GM18873 (cell line): Measurements from ENCODE around the gene RAB3B.
"Not testable (repeated sequence)": the region's sequence is repeated elsewhere in the genome, so short reads cannot be mapped to it uniquely, and the experiment has no call there.

ENCODE experiments used
- ATAC-seq: cut with Tn5 transposase; IDR thresholded peaks from one replicate; pipeline ENCODE4 v1.9.1; 2021; ENCODE audit warnings: mild to moderate bottlenecking, moderate library complexity, moderate number of reproducible peaks; ENCODE audit not compliant: unreplicated experiment, low FRiP score

Gene RAB3B

GRCh38 chr1:51990478-51990965 lies at the start of gene RAB3B:
Gene RAB3B (minus strand): TSS chr1:51990700. CDS start chr1:51977117, 13,583 bp downstream.
- ATAC-seq: no peak

- no peak for ATAC-seq
Measured at GRCh38 chr1:52037909-52038308, 47.4 kb upstream of the RAB3B start.

GRCh38 chr1:52037402-52037814 lies 46.9 kb upstream of the RAB3B start:
- no peak for ATAC-seq

- no peak for ATAC-seq
Measured at GRCh38 chr1:52034050-52034384, 43.5 kb upstream of the RAB3B start.

DNA sequence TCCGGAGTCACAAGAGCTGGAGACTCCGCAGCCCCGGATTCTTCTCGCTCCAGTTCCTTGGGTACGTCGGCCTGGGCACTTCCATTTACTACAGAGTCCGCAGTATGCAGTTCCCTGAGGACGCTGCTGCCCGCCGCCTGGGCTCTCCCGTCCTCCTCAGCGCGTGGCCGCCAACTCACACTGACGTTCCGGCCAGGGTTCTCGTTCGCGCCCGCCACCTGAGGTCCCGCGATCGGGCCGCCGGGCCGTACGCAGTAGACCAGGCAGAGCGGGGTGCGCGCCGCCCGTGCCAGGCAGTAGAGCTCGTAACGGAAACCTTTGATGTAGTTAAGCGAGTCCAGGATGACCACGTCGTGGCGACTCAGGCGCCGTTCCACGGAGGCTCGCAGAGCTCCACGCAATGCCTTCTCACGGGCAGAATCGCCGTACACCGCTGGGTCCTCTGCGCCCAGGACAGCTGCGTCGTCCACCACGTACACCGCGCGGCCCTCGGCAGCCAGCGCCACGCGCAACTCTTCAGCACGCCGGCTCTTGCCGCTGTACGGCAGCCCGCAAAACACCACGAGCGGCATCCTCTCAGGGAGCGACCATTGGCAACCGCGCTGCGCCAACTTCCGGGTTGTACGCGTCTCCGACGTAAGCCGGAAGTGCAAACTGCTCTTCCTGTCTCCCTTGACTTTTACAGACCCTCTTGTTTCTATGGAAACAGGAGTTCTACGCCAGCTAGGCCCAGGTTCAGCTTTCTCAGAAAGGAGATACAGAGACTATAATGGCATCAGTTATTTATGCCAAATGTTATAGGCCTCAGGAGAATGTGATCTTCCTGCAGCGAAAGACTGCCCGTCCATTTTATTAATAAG lies 42.9 kb upstream of the RAB3B start, which contains the start of gene KTI12:
Gene KTI12 (minus strand): TSS at position 621 of the 860 bp plus-strand sequence. CDS start 49 bp downstream, at position 572.
- peak; percentile 79 for ATAC-seq

DNA sequence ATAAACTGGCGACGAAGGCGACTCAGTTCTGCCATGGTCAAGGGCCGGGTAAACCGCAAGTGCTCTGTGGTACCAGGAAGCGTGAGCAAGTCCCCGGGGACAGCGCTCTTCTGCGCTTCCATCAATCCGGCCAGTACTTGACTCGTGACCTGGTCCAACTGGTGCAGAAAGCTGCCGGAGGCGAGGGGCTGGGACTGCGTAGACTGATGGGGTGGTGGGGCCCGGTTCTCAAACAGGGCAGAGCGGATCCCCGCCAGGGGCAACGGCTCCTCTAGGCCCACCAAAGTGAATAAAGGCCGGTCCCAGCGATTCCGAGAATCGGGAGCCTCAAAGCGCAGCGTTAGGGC lies 42.3 kb upstream of the RAB3B start:
- no peak for ATAC-seq

DNA sequence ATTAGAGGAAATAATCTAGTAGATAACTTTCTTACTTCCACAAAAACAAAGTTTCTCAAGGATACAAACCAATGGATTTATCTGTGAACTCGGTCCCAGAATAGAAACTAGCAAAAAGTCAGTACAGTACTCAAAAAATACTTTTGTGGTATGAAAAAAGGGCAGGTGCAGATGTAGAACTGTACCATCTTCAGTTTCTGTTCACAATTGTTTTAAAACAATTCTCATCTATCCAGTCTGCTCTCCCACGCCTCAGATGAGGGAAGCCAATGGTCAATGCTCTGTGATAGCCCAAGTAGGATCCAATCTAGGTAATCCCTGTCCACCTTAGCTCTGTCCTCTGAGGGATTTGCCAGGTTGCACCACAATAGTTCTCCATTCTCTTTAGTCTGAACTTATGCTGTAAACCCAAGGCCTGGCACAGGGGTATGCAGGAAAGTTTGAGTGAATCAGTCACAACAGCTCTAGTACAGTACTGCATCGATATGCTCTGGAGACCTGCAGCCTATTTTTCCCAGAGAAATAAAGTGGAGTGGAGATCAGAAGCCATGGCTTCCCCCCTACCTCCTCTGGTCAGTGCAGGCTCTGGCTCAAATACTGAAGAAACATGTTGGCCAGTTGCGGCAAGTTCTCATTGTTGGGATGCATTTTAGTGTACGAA lies 41.8 kb upstream of the RAB3B start:
- no peak for ATAC-seq

DNA sequence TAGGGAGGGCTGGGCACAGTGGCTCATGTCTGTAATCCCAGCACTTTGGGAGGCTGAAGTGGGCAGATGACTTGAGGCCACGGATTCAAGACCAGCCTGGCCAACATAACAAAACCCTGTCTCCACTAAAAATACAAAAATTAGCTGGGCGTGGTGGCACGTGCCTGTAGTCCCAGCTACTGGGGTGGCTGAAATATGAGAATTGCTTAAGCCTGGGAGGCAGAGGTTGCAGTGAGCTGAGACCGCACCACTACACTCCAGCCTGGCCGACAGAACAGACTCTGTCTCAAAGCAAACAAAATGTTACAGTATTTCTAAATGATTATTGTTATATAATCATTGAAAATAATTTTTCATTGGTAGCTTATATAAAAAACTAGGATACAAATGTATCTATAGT lies 38.3 kb upstream of the RAB3B start:
- ATAC-seq: not testable (repeated sequence)

DNA sequence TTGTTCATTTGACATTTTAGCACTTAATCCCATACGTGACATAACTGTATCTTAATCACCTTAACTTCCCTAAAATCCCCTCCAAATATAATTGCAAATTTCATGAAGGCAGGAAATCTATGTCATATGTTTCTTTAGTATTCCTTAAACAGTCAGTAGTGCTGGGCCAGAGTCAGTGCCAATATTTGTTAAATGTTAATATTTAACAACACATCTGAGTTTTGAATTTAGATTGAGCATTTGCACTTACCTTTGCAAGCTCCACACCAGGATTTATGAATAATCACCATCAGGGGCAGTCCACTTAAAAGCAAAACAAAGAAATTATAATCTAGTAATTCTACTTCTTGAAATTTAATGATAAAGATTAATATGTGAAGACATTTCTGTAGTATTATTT lies 37.8 kb upstream of the RAB3B start:
- ATAC-seq: no peak

DNA sequence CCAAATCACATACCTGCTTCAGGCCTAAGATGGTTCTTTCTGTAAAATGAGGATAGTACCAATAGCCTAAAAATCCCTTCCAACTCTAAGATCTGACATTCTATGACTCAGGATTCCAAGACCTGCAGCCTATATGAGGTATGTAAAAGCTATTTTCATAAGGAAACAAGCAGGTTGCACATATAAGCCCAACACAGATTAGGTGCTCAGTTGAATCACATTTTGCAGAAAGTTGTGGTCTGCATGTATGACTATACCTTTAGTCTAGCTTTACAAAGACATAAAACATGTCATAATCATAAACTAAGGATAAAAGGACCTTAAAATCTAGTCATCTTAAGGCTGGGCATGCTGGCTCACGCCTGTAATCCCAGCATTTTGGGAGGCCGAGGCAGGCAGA lies 35.8 kb upstream of the RAB3B start:
- no peak for ATAC-seq

DNA sequence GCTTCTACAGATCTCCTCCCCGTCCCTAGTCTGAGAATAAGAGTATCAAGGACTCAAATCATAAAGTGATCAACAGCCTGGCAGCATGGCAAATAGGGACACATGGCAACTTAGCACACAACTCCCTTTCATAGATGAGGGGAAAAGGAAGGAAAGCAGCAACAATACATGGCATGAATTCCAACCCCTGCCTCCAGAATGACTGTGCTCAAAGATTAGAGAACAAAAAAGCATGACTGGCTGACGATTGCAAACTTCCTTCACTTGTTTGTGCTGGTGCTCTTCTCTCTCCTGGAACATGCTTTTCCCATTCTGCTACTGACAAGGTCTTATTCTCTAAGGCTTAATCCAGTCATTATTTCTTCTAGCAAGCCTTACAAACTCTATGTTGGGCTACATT lies 31.6 kb upstream of the RAB3B start:
- no peak for ATAC-seq

DNA sequence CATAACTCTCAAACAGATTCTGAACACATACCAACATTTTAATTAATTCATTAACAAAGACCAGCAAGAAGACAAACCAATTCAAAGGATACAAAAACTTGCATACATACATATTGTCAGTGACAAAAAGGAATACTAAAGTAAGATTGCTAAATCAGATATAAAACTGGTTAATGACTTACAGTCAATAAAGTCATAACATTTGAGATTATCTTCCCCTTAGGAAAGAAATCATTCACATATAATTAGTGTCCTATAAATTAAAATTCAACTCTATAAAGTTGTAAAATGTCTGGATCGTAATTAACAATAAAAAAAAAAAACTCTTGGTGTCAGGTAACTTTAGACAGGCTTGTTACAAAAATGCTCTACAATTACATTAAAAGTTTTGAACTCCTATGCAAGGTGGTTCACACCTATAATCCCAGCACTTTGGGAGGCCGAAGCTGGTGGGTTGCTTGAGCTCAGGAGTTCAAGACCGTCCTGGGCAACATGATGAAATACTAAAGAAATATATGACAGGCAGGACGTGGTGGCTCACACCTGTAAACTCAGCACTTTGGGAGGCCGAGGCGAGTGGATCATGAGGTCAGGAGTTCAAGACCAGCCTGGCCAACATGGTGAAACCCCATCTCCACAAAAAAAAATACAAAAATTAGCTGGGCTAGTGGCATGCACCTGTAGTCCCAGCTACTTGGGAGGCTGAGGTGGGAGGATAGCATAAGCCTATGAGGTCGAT lies 17.7 kb upstream of the RAB3B start:
- no peak for ATAC-seq

DNA sequence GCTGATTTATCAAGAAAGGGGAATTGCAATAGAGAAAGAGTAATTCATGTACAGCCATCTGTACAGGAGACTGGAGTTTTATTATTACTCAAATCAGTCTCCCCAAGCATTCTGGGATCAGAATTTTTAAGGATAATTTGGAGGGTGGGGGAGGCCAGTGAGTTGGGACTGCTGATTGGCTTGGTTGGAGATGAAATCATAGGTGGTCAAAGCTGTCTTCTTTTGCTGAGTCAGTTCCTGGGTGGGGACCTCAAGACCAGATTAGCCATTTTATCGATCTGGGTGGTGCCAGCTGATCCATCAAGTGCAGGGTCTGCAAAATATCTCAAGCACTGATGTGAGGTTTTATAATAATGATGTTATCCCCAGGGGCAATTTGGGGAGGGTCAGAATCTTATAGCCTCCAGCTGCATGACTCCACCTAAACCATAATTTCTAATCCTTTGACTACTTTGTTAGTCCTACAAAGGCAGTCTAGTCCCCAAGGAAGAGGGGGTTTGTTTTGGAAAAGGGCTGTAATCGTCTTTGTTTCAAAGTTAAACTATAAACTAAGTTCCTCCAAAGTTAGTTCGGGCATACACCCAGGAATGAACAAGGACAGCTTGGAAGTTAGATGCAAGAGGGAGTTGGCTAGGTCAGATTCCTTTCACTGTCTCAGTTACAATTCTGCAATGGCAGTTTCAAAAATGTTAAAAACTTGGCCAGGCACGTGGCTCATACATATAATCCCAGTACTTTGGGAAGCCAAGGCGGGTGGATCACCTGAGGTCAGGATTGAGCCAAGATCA lies 16.9 kb upstream of the RAB3B start:
- ATAC-seq: no peak

GRCh38 chr1:52006081-52006553 lies 15.6 kb upstream of the RAB3B start:
- not testable (repeated sequence) for ATAC-seq

DNA sequence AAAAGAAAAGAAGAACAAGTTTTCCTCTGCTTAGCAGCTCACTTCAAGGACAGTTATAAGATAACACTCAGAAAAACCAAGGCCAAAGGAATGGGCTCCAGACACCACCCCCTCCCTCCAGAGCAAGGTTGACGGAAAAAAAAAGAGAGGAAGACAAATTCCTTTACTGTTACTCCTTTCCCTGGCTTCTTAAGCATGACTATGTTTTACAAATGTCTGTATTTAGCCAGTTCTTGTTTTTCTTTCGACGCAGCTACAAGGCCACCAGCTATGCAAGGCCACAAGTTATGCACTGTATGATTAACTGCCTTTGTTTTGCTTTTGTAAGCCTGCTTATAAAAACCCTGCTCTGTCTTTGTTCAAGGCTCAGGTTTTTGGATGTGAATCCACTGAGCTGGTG lies 15.0 kb upstream of the RAB3B start:
- not testable (repeated sequence) for ATAC-seq

DNA sequence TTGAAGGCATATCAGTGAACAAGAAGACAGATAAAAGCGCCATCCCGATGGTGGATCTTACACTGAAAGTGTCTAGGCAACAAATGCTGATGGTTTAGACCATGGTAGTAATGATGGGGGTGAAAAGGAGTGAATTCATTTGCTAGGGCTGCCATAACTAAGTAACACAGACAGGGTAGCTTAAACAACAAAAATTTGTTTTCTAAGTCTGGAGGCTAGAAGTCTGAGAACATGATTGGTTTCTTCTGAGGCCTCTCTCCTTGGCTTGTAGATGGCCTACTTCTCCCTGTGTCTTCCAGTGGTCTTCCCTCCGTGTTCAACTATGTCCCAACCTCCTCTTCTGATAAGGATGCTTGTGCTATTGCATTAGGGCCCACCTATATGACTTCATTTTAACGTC lies 13.4 kb upstream of the RAB3B start:
- ATAC-seq: no peak

DNA sequence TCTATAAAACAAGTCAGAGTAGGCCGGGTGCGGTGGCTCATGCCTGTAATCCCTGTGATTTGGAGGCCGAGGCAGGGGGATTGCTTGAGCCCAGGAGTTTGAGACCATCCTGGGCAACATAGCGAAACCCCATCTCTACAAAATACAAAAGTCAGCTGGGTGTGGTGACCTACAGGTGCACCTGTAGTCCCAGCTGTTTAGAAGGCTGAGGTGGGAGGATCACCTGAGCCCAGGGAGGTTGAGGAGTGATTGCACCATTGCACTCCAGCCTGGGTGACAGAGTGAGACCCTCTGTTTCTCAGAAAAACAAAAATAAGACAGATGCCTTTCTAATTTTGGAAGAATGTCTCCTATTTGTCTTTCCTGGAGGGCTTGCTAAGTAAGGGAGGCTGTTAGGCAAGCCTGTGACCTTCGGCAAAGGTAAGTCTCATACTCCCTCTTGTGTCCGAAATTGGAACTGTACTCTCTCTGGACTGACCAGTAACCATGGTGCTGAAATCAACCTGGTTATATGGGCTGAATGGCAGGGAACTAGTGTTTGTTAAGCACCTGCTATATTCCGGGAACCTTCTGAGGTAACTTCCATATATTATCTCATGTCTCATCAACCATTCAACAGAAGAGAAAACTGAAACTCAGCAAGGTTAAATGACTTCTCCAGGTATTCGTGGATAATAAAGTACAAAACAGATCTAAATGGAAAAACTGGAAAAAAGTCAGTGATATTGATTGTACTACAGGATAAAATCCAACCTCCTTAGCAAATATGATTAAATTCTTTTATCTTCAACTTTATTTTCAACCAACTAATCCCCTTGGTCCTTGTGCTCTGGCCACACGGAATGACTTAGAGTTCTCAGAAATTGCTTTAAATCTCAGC lies 11.8 kb upstream of the RAB3B start:
- peak; percentile 53 for ATAC-seq

GRCh38 chr1:51998701-51999100 lies 8.2 kb upstream of the RAB3B start:
- ATAC-seq: no peak

DNA sequence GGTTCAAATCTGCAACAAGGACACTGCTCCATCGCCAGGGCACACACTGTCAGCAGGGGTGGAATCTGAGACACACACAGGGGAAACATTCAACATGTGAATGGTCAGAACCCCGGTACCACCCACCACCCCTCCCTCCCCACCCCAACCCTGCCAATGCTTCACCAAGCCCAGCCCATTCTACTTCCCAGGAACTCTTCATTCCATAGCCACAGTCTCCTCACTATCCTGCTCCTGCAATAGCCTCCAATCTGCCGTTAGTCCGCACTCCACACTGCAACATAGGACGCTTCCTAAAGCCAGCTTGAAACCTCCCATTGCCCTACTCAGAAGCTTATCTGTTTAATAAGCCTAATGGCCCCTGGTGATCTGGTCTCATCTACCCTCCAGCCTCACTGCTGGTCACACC lies 7.5 kb upstream of the RAB3B start:
- no peak for ATAC-seq
